PC-9 (cell line): ENCODE results near the gene LRP3. TPM values are rescaled to one million over a fixed set of nuclear protein-coding genes. Genes with fewer than 3 reads are reported as not detected.
"Not testable (repeated sequence)": the region's sequence is repeated elsewhere in the genome, so short reads cannot be mapped to it uniquely, and the experiment has no call there.

Experiments
- BruUV-seq: library from RNA; stranded (reverse); fragments of 400-500 nt; replicated peaks from 2 replicates; lab custom pipeline; 2021; lab: Mats Ljungman, UMichigan
- CTCF ChIA-PET: fragments of 300-600 bp; sonication (Branson Sonifier 250); formaldehyde crosslinking; loops from one replicate; lab custom pipeline; 2022; ENCODE audit warnings: antibody characterized with exemption; lab: Charles Lee
- POLR2A ChIA-PET: fragments of 300-600 bp; sonication (Branson Sonifier 250); formaldehyde crosslinking; loops from one replicate; lab custom pipeline; 2022; ENCODE audit warnings: antibody characterized with exemption; ENCODE audit not compliant: unreplicated experiment; lab: Charles Lee
- DNase-seq, 2 experiments: peaks; one replicate each; pipeline versions ENCODE4 v3.0.0 to v3.0.0-alpha.2; 2015 to 2022; ENCODE audit warnings: mixed read lengths in 1 of 2
- H2AFZ ChIP-seq: fragments of 200-600 bp; sonication (generic); 2 replicates; pipeline ENCODE4 v1.8.1; 2017; ENCODE audit warnings: antibody characterized with exemption
- H3F3A ChIP-seq: fragments of 200-600 bp; sonication (generic); 2 replicates; pipeline ENCODE4 v1.8.1; 2017; ENCODE audit warnings: antibody characterized with exemption, mild to moderate bottlenecking, low read depth; ENCODE audit not compliant: insufficient read depth
- H3K27ac ChIP-seq: fragments of 200-600 bp; sonication (generic); 2 replicates; pipeline ENCODE4 v1.6.1; 2016; ENCODE audit warnings: mixed run types
- H3K27me3 ChIP-seq: fragments of 200-600 bp; sonication (generic); 2 replicates; pipeline ENCODE4 v1.6.1; 2016; ENCODE audit warnings: low read depth, mixed run types; ENCODE audit not compliant: insufficient read depth
- H3K36me3 ChIP-seq: fragments of 200-600 bp; sonication (generic); 2 replicates; pipeline ENCODE4 v1.6.1; 2016; ENCODE audit warnings: low read depth, mixed run types
- H3K4me1 ChIP-seq: fragments of 200-600 bp; sonication (generic); replicated peaks from 2 replicates; pipeline ENCODE4 v1.6.1; 2016; ENCODE audit warnings: mixed run types; ENCODE audit not compliant: insufficient read depth
- H3K4me2 ChIP-seq: fragments of 200-600 bp; sonication (generic); 2 replicates; pipeline ENCODE4 v1.6.1; 2017; ENCODE audit warnings: mixed run types
- H3K4me3 ChIP-seq: fragments of 200-600 bp; sonication (generic); 2 replicates; pipeline ENCODE4 v1.6.1; 2016; ENCODE audit warnings: mixed run types
- H3K79me2 ChIP-seq: fragments of 200-600 bp; sonication (generic); 2 replicates; pipeline ENCODE4 v1.6.1; 2017; ENCODE audit warnings: low read depth, mixed run types
- H3K9me2 ChIP-seq: fragments of 200-600 bp; sonication (generic); 2 replicates; pipeline ENCODE4 v1.8.1; 2017; ENCODE audit warnings: mild to moderate bottlenecking; ENCODE audit not compliant: insufficient read depth
- H3K9me3 ChIP-seq: fragments of 200-600 bp; sonication (generic); 2 replicates; pipeline ENCODE4 v1.8.1; 2016; ENCODE audit warnings: low read depth; ENCODE audit not compliant: insufficient read depth
- H4K20me1 ChIP-seq: fragments of 200-600 bp; sonication (generic); 2 replicates; pipeline ENCODE4 v1.8.1; 2017; ENCODE audit not compliant: insufficient read depth
- CTCF ChIP-seq: fragments of 200-600 bp; sonication (generic); conservative IDR thresholded peaks from 2 replicates; pipeline ENCODE4 v1.6.1; 2017; ENCODE audit warnings: mixed run types, antibody characterized with exemption, mild to moderate bottlenecking, moderate library complexity
- EZH2 ChIP-seq: fragments of 200-600 bp; sonication (generic); IDR thresholded peaks from 2 replicates; pipeline ENCODE4 v1.8.0; 2017; ENCODE audit warnings: antibody characterized with exemption, low read depth
- intact Hi-C: fragments of 100-400 bp; cut with micrococcal nuclease; formaldehyde crosslinking; loops from one replicate; pipeline ENCODE4 v1.10.0; 2022; ENCODE audit not compliant: unreplicated experiment
- total RNA-seq: library from RNA; stranded (reverse); gene quantifications from 2 replicates; pipeline ENCODE4 v1.2.3, GENCODE V29; 2021

LRP3 gene
- total RNA-seq, 1 experiment from 2014 or later: 2.3 TPM

GRCh38 chr19:33208371-33208895, 14.3 kb downstream of the LRP3 start:
- H3K4me3 ChIP-seq: no peak overlapping the region
- no peak overlapping the region for H2AFZ ChIP-seq
- DNase-seq: no peak
- no peaks in the 10 kb centered on the region for H3K9me3 ChIP-seq
- TF ChIP-seq CTCF: no peak
- no peak for TF ChIP-seq EZH2
- H3K79me2 ChIP-seq: no peaks in the 10 kb centered on the region
- no peaks in the 10 kb centered on the region for H3K36me3 ChIP-seq
- H3K4me1 ChIP-seq: no peaks in the 10 kb centered on the region
- H3F3A ChIP-seq: no peaks in the 10 kb centered on the region
- no TSS peak for BruUV-seq
- H3K27me3 ChIP-seq: peaks cover 16% of the 10 kb centered on the region; the same call in 1 of the 2 replicates
- POLR2A ChIA-PET: no interaction called here
- intact Hi-C loops: no loop called here
- no peaks in the 10 kb centered on the region for H4K20me1 ChIP-seq
- H3K4me2 ChIP-seq: no peak overlapping the region
- H3K27ac ChIP-seq: no peak overlapping the region
- CTCF ChIA-PET: interaction anchor here (0.7 kb wide), 1 partner anchor 569 kb away, joined by 3 read pairs; no protein-coding TSS in a partner anchor
- H3K9me2 ChIP-seq: no peaks in the 10 kb centered on the region

- no peak overlapping the region for H3K27ac ChIP-seq
- H3K79me2 ChIP-seq: no peaks in the 10 kb centered on the region
- ChIA-PET CTCF (interaction anchor here (0.7 kb wide), 1 partner anchor 568 kb away, joined by 3 read pairs; no protein-coding TSS in a partner anchor), POLR2A (no interaction called here)
- TF ChIP-seq EZH2: no peak
- no peak for TF ChIP-seq CTCF
- H3K4me1 ChIP-seq: no peaks in the 10 kb centered on the region
- no peak overlapping the region for H2AFZ ChIP-seq
- no peak overlapping the region for H3K4me3 ChIP-seq
- peaks cover 23% of the 10 kb centered on the region; the same call in 1 of the 2 replicates for H3K27me3 ChIP-seq
- no peaks in the 10 kb centered on the region for H3F3A ChIP-seq
- no peak for DNase-seq
- BruUV-seq: no TSS peak
- no peaks in the 10 kb centered on the region for H3K36me3 ChIP-seq
- no peak overlapping the region for H3K4me2 ChIP-seq
- intact Hi-C loops: no loop called here
- no peaks in the 10 kb centered on the region for H3K9me2 ChIP-seq
- H4K20me1 ChIP-seq: no peaks in the 10 kb centered on the region
- H3K9me3 ChIP-seq: no peaks in the 10 kb centered on the region
These were observed 15.0 kb downstream of the LRP3 start for GRCh38 chr19:33208904-33209849.

GRCh38 chr19:33209850-33210230, 15.7 kb downstream of the LRP3 start:
- H3K4me3 ChIP-seq, H2AFZ ChIP-seq, H3K27ac ChIP-seq, H3K36me3 ChIP-seq, H3K4me2 ChIP-seq, H3K79me2 ChIP-seq, DNase-seq, H4K20me1 ChIP-seq, H3K9me3 ChIP-seq, BruUV-seq, CTCF ChIA-PET, intact Hi-C loops, H3K4me1 ChIP-seq, H3K9me2 ChIP-seq, POLR2A ChIA-PET, H3F3A ChIP-seq: not testable (repeated sequence)
- H3K27me3 ChIP-seq: peaks cover 29% of the 10 kb centered on the region; the same call in 1 of the 2 replicates
